ENCODE data around the gene SLC12A1. TPM values are rescaled to one million over a fixed set of nuclear protein-coding genes. Genes with fewer than 3 reads are reported as not detected.
A peak's percentile ranks its signal among the peaks of the same experiment; 100 is the strongest.

SLC12A1 gene
- total and polyA plus RNA-seq, 2 of the 8 experiments (the other 6 are each of a cell fraction or from before 2014, with no cell fraction given), result 0.63 to 1.0 TPM

DNA sequence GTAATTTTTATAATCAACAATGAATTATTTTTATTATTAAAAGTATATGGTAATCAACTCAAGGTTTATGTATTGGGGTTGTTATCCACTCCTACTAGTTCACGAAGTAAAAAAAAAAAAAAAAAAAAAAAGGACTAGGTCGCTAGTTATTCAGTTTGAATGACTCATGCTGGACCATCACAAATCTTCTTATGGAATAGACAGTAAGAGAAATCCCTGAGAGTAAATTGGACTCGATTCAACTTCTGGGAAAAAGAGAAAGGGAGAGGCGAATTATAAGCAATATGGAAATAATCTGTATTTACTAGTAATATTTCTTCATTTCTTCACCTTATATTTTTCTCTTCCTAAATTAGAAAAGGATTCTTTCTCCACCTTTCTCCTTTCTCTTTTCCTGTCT, 30.0 kb upstream of the SLC12A1 start:
- Histone ChIP-seq H3K79me1 (ENCODE audit: low read depth, low read length) (peaks cover 2% of the 10 kb centered on the region; the same call in 1 of the 2 replicates), H3K23ac (ENCODE audit: insufficient read length) (no peak overlapping the region), H3K18ac (ENCODE audit: extremely low read depth, low read length) (no peak overlapping the region), H2BK20ac (ENCODE audit: low read length) (no peak overlapping the region), H3K27me3 (replicated peaks in 1 of 4; ENCODE audit: control insufficient read depth in 3 of 4, extremely low read depth in 1 of 4, insufficient read depth in 3 of 4, low read length in 3 of 4) (no peaks in the 10 kb centered on the region), H2BK120ac (replicated peaks; ENCODE audit: low read depth, low read length) (no peak overlapping the region), H4K91ac (replicated peaks; ENCODE audit: insufficient read length, low read length) (no peak overlapping the region), H3K56ac (replicated peaks; ENCODE audit: insufficient read length, low read depth, low read length) (no peak overlapping the region), H4K5ac (ENCODE audit: insufficient read length, low read depth, low read length) (no peak overlapping the region), H3K9me3 (ENCODE audit: insufficient read depth in 2 of 2, low read depth in 1 of 2, low read length in 1 of 2) (no peaks in the 10 kb centered on the region), H2BK5ac (ENCODE audit: low read depth, low read length) (no peak overlapping the region), H2AK5ac (ENCODE audit: low read depth, low read length) (no peak overlapping the region), H3K9ac (replicated peaks in 1 of 4; ENCODE audit: extremely low read depth in 1 of 4, low read depth in 3 of 4, low read length in 3 of 4) (no peak overlapping the region), H2BK15ac (ENCODE audit: low read length) (no peak overlapping the region), H3K4me1 (replicated peaks in 1 of 4; ENCODE audit: control insufficient read depth in 3 of 4, insufficient read depth in 4 of 4, low read length in 3 of 4) (peaks cover 0 to 9% (median 1%) of the 10 kb centered on the region in 4 experiments; a peak in 2 of 7 replicates), H3K14ac (ENCODE audit: insufficient read length) (no peak overlapping the region), H4K8ac (ENCODE audit: extremely low read depth, insufficient read depth, low read length) (no peak overlapping the region), H3K36me3 (ENCODE audit: control insufficient read depth in 2 of 4, insufficient read depth in 4 of 4, low read length in 3 of 4) (no peaks in the 10 kb centered on the region), H2AFZ (ENCODE audit: low read length) (no peak overlapping the region), H3K4me3 (ENCODE audit: extremely low read depth in 1 of 4, insufficient read depth in 2 of 4, low read depth in 3 of 4, low read length in 4 of 4) (peak overlapping the region in 1 of 4 experiments; percentile 84; a peak in 2 of 8 replicates), H3K4ac (replicated peaks; ENCODE audit: insufficient read length, low read depth, low read length) (no peak overlapping the region), H2BK12ac (ENCODE audit: low read depth, low read length) (no peak overlapping the region), H3K23me2 (ENCODE audit: low read depth, low read length) (no peaks in the 10 kb centered on the region), H3K4me2 (ENCODE audit: insufficient read depth in 1 of 2, low read depth in 2 of 2, low read length in 2 of 2) (peak overlapping the region in 1 of 2 experiments; percentile 91; a peak in 2 of 4 replicates), H4K20me1 (replicated peaks in 1 of 2; ENCODE audit: control insufficient read depth in 1 of 2, insufficient read depth in 2 of 2, low read length in 2 of 2) (no peaks in the 10 kb centered on the region), H3K79me2 (ENCODE audit: control insufficient read depth in 1 of 2, insufficient read depth in 2 of 2, low read length in 2 of 2) (peaks cover 9 to 66% of the 10 kb centered on the region in 2 experiments; a peak in 3 of 4 replicates), H3K27ac (ENCODE audit: low read depth, low read length) (no peak overlapping the region)
- FAIRE-seq, result no peak
- ChIA-PET POLR2A (ENCODE audit: partially characterized antibody) (no interaction called here), CTCF (ENCODE audit: partially characterized antibody) (no interaction called here)
- DNase-seq (ENCODE audit: low read depth in 1 of 2, low spot score in 2 of 2), result no peak
- TF ChIP-seq RBBP5 (IDR thresholded peaks at IDR 0.05; ENCODE audit: borderline replicate concordance, low read depth, low read length) (no peak), KDM1A (IDR thresholded peaks at IDR 0.05; ENCODE audit: borderline replicate concordance, low read length) (no peak)
- 82% methylated on average over 2 of the region's 4 CpGs; no CpG with 5 or more reads in 1 of the 2 experiments for WGBS, 2 experiments (ENCODE audit: extremely low coverage in 1 of 2, insufficient coverage in 1 of 2, insufficient read length in 1 of 2, insufficient replicate concordance in 2 of 2, low coverage in 1 of 2, low lambda C conversion rate in 2 of 2, missing lambda C conversion rate in 1 of 2)

All from H1 (cell line).